DMS 273 treated with DMSO at 0.1 percent for 48 hours (cell line): Measurements from ENCODE around the gene REV1.
"Not testable (repeated sequence)": the region's sequence is repeated elsewhere in the genome, so short reads cannot be mapped to it uniquely, and the experiment has no call there.

Experiments used
- DNase-seq: peaks from one replicate; lab custom pipeline; 2025; lab: John Stamatoyannopoulos, UW

The REV1 gene

DNA sequence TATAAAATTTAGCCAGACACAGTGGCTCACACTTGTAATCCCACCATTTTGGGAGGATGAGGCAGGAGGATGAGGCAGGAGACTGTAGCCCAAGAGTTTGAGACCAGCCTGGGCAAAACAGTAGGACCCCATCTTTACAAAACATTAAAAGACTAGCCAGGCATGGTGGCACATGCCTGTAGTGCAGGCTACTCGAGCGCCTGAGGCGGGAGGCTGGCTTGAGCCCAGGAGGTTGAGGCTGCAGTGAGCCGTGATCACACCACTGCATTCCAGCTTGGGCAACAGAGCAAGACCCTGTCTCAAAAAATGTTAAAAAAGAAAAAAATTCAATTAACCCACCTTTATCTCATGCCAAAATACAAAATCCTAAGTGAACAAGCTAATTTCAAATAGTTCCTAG, 4.0 kb downstream of the REV1 start:
- DNase-seq: no peak

DNA sequence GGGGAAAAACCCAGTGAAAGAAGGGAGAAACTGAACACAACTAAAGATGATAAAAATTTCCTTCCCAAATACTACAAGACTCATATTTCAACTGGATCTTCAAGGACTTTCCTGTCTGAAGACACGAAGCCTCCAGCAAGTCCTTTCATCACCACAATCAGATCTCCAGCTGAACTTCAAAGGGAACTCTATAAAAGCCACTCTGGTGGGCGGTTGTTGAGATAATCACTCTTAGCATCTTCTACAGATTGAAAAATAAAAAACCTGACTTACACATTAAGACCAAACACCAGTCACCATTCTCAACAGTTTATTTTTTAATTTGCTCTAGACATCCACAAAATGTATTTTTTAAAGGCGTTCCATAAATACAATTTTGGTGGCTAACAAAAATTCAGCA, 4.4 kb downstream of the REV1 start:
- DNase-seq: no peak

DNA sequence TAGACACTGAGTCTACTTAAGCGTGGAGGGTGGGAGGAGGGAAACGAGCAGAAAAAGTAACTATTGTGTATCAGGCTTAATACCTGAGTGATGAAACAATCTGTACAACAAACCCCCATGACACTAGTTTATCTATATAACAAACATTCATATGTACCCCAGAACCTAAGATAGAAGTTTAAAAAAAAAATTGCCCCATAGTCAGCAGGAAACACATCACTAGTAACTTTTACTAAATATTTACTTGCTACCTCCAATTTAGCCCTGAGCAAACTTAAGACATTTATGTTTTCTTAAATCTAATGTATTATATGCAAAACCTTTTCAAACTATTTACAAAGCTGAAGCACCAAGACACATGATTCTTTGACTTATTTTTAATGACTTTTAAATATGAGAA, 5.6 kb downstream of the REV1 start:
- no peak for DNase-seq

DNA sequence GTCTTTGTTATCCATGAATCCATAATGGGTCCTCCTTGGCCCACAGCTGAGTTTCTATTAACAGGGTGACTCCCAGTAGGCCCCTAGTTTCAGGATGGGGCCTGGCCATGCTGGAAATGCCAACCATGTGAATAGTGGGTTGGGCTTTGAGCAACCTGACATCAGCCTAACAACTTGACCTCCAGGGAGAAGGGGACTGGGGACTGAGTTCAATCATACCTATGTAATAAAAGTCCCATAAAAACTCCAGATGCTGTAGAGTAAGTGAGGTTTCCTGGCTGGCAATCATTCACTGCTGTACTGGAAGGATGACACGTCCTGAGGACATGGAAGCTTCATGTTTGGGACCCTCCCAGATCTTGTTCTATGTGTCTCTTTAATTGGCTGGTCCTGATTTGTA, 7.9 kb downstream of the REV1 start:
- no peak for DNase-seq

DNA sequence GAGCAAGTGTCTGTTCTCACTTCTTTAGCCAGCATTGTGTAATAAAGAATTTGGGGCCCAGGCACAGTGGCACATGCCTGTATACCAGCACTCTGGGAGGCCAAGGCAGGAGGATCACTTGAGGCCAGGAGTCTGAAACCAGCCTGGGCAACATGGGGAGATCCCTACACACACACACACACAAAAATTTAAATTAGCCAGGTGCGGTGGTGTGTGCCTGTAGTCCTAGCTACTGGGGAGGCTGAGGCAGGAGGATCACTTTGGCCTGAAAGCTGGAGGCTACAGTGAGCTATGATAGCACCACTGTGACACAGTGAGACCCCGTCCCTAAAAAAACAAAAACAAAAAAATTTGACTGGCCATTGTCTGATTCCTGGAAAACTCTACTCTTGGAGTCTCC, 8.3 kb downstream of the REV1 start:
- no peak for DNase-seq

DNA sequence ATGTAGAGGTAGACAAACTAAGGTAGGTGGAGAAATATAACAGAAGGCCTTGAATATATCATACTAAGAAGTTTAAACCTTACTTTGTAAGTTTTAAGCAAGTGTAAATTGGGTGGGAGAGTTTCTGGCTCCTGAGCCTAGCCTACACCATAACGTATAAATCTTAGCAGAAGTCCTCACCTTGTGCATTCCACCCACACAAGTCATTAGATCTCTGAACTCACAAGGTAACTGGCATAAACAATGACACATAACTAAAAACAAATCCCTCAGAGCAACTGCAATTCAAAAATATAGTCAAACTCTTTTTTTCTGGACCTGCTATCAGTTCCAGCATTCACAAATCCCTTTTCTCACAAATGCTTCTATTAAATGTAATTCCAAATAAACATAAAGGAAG, 9.4 kb downstream of the REV1 start:
- no peak for DNase-seq

DNA sequence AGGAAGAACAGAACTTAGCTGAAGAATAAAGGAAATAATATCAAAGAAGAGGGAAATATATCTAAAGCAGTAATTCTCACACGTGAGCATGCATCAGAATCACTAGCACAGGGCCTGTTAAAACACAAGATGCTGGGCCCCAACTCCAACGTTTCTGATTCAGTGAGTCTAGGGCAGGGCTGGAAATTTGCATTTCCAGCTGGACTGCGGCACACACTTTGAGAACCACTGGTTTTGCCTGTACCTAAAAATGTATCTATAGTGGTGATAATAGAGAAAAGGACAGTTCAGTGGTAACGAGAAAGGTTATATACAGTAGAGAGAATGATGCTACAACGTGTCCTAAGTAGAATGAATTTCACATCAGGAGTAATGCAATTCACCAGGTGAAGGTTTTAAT, 11.2 kb downstream of the REV1 start:
- no peak for DNase-seq

DNA sequence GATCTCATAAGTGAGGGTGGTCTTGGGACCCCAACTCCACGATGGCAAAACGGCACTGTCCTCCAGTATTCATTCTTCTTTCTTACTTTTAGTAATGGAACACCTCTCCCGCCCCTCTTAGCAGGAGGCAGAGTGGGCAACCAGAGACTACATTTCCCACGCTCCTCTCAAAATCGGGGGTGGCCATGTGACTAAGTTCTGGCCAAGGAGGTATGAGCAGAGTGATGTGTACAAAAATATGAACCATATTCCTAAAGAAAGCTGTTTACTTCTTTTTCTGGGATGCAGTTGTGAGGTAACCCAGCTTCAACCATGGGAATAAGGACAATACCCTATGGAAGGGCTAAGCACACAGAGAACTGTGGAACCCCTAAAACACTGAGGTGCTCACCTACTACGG, 12.8 kb downstream of the REV1 start:
- no peak for DNase-seq

DNA sequence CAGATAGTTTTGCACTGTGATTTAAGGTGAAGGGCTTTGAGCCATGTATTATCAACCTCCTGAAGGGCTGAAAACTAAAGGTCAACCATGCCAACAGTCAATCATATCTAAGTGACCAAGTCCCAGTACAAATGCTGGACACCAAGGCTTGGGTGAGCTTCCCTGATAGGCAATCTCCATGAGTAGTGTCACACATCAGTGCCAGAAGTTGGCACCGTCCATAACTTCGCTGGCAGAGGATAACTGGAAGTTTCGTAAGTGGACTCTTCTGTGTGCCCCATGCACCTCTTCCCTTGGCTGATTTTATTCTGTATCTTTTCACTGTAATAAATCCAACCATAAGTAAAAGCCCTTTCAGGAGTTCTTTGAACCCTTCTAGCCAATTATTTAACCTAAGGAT, 13.2 kb downstream of the REV1 start:
- no peak for DNase-seq

DNA sequence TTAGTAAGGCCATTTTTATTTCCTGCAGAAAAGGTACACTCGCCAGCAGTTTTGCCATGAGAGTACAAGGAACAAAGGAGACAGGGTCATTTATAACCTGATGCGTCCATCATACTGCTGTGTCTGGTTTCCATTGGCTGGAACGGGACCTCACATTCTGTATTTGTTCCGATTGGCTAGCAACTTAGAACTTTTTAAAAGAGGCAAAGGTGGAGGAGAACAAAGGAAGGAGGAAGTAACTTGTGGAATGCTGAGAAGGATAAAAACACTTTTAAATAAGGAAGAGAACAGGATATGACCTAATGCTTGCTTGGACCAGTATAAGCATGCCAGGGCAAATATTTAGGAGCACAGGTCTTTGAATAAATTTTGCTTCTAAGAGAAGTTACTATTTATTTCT, 14.7 kb downstream of the REV1 start:
- DNase-seq: not testable (repeated sequence)

DNA sequence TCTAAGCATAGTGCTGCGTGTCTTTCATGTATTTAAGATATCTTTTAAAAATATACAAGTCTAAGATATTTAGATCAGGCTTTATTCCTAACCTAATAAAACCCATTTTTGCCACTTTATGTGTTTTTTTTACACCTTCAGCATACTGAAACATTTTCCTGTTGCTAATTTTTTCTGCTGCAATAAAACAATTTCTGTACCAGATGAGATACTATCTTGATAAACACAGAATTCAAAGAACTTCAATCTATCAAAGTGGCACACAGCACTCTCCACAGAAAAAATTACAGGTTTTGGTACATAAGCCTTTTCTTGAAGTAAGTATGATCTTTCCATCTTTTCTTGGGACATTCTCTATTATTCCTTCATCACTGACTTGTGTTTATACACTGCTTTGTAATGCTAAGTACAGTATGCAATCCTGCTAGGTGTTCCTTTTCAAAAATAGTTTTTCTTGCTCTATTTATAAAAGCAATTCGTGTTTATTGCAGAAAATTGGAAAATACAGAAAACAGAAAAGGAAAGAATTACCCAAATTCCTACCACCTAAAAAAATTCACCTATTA, 16.2 kb downstream of the REV1 start:
- DNase-seq: no peak

DNA sequence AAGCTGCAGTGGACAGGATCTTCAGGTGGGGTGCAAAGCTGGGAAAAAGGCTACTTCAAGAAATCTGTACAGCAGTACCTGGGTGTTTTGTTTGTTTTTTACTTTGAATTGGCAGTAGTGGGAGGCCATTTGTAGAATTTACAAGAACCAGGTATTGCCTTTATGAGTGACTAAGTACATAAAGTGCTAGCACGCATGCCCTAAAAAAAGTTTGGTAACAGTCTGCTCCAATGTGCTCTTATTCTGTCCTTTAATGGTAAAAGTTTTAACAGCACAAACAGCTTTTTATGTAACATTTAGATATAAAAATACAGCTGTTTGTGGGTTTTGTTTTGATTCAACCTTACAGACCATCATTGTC, 17.2 kb downstream of the REV1 start:
- no peak for DNase-seq

DNA sequence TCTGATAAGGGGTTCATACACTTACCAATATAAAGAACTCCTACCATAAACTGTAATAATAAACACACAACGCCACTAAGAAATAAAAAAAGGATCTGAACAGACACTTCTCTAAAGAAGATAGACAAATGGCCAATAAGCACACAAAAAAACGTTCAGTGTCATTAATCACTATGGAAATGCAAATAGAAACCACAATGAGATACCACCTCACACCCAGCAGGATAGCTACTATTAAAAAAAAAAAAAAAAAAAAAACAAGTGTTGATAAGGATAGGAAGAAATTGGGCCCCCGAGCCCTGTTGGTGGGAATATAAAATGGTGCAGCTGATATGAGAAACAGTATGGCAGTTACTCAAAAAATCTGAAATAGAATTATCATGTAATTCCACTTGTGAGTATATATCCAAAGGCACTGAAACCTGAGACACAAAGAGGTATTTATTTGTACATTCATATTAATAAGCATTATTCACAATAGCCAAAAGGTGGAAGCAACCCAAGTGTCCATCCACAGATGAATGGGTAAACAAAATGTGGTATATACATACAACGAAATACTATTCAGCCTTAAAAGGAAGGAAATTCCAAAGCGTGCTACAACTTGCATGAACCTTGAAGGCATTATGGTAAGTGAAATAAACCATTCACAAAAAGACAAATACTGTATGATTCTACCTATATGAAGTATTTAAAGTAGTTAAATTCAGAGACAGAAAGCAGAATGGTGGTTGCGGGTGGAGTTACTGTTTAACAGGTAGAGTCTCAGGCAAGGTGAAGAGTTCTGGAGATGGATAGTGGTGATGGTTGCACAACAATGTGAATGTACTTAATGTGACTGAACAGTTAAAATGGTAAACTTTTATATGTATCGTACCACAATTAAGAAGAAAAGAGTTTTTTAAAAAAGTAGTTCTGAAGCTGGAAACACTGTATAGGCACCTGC, 17.9 kb downstream of the REV1 start:
- DNase-seq: no peak

DNA sequence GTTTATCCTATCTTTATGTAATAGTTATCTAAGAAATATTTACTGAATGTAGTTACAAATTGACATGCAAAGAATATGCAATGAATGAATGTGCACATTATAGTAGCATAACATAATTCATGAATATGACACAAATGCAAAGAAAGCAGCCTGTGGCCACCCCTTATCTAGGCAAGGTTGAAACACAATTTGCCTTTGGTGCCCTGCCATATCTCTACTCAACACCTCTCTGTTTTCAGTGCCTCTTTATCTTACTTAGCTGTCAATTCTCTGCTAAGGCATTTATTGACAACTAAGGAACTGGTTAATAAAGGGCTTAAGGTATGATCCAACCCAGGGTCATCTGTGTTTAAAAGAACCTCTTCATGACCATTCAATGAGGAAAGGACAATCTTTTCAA, 18.9 kb downstream of the REV1 start:
- DNase-seq: no peak

DNA sequence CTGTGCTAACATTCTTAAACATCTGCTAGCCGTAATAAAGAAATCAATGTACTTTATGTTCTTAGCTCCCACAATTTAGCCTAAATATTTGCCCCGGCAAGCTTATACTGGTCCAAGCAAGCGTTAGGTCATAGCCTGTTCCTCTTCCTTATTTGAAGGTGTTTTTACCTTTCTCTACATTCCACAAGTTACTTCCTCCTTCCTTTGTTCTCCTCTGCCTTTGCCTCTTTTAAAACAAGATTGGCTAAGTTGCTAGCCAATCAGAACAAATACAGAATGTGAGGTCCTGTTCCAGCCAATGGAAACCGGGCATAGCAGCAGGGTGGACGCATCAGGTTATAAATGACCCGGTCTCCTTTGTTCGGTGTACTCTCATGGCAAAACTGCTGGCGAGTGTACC, 19.4 kb downstream of the REV1 start:
- not testable (repeated sequence) for DNase-seq

DNA sequence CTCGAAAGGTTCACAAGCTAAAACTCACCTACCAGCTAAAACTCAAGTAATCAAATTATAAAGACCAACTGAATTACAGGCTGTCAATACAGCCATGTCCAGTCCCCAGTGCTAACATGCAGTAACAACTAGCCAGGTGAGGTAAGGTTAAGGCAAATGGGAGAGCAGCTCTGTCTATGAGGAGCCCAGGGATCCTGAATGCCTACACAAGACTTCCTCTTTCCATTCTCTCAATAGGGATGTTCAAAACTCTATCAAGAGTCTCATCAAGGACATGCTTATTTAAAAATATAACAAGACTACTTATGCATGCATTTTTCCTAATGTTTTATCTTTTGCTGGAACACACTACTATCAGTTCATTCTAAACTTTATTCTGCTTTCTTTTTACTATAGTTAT, 20.4 kb downstream of the REV1 start:
- DNase-seq: no peak

DNA sequence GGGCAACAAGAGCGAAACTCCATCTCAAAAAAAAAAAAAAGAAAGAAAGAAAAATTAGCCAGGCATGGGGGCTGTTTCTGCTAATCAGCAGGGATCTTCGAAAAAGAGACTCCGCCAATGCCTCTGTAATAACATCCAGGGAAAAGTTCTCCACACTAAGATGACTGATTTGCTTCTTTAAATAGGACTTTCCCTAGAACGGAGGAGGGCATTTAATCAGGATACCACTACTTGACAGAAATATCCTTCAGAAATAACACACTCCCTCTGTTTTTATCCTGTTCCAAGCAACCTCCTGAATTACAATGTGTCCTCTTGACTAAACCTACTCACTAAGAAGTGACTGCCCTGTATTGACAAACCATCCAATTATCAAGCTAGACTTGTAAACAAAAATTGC, 21.7 kb downstream of the REV1 start:
- no peak for DNase-seq

DNA sequence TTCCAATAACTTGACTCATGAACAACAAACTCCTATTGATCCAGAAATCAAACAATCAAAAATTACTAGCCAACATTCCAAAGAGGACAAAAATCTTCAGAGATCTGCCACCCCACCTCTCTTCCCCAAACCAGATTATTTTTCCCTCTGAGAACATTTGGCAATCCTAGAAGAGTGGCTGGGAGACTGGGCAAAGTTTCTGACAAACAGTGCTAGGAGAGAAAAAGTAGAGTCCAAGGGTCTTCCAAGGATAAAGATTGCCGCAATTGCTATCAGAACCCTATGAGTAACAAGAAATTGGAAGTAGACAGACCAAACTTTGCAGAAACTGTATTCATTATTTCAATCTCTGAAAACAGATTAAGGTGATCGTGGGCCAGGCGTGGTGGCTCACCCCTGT, 22.4 kb downstream of the REV1 start:
- no peak for DNase-seq

DNA sequence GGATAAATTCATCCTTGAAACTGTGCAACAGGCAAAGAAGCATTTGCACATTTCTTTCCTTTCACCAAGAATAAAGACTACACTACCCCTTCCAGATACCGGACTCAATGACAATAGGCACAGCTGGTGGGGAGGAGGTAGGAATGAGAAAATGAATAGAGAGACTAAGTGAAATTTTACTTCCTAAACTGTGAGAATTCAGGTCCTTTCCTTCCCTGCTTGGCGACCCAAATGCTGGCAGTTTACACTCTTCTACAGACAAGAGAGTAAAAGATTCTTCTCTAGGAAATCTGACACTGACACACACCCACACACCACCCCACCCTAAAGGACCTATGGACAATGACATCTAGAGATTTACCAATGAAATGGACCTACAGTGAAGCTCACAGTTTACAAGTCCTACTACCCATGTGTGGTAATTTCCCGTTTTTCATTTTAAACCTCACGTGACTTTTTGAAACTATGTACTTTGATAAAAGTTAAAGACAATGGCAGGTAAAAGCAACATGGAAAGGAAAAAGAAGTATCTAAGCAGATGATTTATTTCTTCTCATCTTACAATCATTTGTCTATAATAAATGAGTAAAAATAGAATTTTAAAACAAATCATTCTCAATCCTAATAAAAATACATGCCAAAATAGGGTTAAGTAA, 27.9 kb downstream of the REV1 start:
- DNase-seq: no peak

DNA sequence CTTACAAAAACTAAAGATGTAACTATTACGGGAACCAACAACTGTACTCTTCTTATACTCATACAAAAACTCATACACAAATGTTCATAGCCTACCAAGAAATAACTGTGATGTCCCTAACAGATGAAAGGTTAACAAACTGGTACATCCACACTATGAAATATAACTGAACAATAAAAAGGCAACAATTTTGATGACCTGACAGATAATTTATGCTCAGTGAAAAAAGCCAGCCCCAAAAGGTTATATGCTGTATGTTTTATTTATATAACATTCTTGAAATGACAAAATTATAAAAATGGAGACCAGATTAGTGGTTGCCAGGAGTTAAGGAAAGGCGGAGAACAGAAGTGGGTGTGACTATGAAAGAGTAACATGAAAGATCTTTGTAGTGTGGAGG, 31.3 kb downstream of the REV1 start:
- DNase-seq: no peak

DNA sequence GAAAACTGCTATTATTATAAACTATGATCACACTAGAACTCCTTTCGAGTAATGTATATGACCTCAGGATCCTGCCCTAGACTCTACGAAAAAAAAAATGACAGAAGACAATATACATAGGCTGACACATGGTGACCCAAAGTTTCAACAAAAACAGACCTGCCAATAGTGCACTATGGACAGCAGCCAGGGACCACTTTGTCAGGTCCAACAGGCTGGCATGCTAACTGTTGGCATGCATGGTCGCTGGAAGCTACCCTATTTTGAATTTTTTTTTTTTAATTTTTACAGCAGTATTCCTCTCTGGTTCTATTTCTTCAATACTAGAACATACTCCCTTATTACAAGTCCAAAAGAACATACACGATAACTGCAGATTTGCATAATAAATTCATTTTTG, 38.1 kb downstream of the REV1 start:
- no peak for DNase-seq

DNA sequence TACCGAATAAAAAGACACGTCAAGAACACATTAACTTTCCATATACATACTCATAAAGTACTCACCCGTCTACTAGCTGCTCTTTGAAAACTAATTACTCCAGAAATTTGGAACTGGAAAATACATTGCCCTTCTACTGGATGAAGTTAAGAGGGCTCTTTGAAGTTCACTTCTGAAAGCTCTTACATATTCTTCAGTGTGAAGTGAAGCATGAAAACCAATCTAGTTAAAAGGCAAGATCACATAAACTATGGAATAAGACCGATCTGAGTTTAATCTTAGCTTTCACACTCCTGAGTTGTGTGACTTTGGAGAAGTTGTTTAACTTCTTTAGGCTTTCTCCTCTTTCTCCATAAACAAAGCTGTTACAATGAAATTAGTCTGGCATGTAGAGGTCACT, 38.5 kb downstream of the REV1 start:
- DNase-seq: no peak

DNA sequence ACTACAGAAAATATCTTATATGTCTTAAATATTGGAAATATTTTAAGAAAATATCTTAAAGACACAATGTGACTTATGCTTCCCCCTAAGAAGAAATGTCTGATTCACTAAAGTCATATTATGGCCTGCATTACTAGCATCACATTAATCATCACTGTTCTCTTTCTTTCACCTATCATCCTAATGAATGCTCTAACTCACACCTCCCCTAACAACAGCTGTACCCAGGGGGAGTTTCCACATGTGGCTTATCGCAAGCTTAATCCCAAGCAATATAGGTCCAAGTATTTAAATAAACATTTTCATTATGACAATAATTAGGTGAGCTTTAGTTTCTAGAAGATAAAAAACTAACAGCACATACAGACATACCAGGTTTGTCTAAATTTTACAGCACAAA, 39.6 kb downstream of the REV1 start:
- DNase-seq: no peak
